HFFc6 (cell line): Measurements from ENCODE around the gene EPHA8. TPM values are rescaled to one million over a fixed set of nuclear protein-coding genes. Genes with fewer than 3 reads are reported as not detected.

Source experiments
- DNase-seq: peaks from one replicate; pipeline ENCODE4 v3.0.0-alpha.2; 2018
- H3K27ac Mint-ChIP-seq: 2 replicates; pipeline ENCODE4 v1.8.0; 2020; ENCODE audit warnings: mild to moderate bottlenecking, mixed read lengths
- H3K27me3 Mint-ChIP-seq: 2 replicates; pipeline ENCODE4 v1.8.0; 2021; ENCODE audit warnings: mild to moderate bottlenecking, moderate library complexity, mixed read lengths; ENCODE audit not compliant: insufficient read depth
- H3K36me3 Mint-ChIP-seq: 2 replicates; pipeline ENCODE4 v1.8.0; 2021; ENCODE audit warnings: low read depth, mixed read lengths
- H3K4me1 Mint-ChIP-seq: 2 replicates; pipeline ENCODE4 v1.8.0; 2020; ENCODE audit warnings: low read depth, mixed read lengths
- H3K4me3 Mint-ChIP-seq: 2 replicates; pipeline ENCODE4 v1.8.0; 2020; ENCODE audit warnings: mild to moderate bottlenecking, moderate library complexity, mixed read lengths
- H3K9me3 Mint-ChIP-seq: 2 replicates; pipeline ENCODE4 v1.8.0; 2020; ENCODE audit warnings: mild to moderate bottlenecking, mixed read lengths
- total RNA-seq, 6 experiments: library from RNA; stranded (reverse); fragmentation: NEBNext Ultra II Directional; extraction: Animal tissue kit (Norgen Biotek cat#: 25700); gene quantifications; 2 replicates in 1 of 6; 3 replicates in 5 of 6; pipeline ENCODE4 v1.2.3, GENCODE V29; 2021
- TF ChIP-seq, protein P1 (sequence below): fragments of 200-600 bp; sonication (generic); IDR thresholded peaks from 2 replicates; pipeline ENCODE4 v1.5.0; 2021; ENCODE audit warnings: antibody characterized with exemption, mild to moderate bottlenecking

The EPHA8 gene
- total RNA-seq, 6 experiments from 2014 or later, result not detected

DNA sequence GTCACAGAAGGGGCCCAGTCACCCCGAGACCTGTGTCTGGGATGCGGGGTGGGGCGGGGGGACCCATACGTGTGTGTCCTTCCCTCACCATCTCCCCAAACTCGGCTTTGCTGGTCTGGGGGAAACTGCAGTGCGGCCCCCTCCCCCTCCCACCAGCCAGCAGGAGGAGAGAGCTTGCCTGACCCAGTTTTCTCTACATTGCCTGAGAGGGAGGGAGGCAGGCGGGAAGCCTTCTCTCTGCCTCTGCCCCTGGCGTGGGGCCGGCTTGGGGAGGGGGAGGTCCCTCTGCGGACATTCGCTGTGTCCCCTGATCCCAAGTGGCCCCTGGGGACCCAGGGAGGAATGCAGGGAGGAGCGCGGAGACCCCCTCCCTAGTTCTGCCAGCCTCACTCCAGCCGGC lies 3.9 kb downstream of the EPHA8 start:
- Mint-ChIP-seq H3K27ac (no peak overlapping the region), H3K9me3 (no peaks in the 10 kb centered on the region), H3K4me1 (no peaks in the 10 kb centered on the region), H3K4me3 (no peak overlapping the region), H3K36me3 (no peaks in the 10 kb centered on the region), H3K27me3 (peaks cover 36% of the 10 kb centered on the region)
- TF ChIP-seq, protein P1, sequence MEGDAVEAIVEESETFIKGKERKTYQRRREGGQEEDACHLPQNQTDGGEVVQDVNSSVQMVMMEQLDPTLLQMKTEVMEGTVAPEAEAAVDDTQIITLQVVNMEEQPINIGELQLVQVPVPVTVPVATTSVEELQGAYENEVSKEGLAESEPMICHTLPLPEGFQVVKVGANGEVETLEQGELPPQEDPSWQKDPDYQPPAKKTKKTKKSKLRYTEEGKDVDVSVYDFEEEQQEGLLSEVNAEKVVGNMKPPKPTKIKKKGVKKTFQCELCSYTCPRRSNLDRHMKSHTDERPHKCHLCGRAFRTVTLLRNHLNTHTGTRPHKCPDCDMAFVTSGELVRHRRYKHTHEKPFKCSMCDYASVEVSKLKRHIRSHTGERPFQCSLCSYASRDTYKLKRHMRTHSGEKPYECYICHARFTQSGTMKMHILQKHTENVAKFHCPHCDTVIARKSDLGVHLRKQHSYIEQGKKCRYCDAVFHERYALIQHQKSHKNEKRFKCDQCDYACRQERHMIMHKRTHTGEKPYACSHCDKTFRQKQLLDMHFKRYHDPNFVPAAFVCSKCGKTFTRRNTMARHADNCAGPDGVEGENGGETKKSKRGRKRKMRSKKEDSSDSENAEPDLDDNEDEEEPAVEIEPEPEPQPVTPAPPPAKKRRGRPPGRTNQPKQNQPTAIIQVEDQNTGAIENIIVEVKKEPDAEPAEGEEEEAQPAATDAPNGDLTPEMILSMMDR, result no peak
- DNase-seq, result no peak

DNA sequence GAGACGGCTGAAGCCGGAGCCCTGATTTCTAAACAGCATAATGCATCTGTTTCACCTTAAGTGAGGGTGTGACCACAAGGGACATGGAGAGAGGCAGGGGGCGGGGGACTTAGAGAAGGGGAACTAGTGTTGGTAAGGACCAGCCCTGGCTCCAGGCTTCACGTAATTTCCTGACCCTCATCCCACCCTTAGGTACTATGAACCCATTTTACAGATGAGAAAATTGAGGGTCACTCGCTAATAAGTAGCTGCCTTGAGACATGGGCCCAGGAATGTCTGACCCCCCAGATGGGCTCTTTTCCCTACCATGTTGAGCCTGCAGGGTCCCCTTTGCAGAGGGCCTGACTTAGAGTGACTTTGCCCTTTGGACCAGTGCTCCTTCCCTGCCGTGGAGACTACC lies 4.7 kb downstream of the EPHA8 start:
- Mint-ChIP-seq H3K4me3 (no peak overlapping the region), H3K27ac (no peak overlapping the region), H3K36me3 (no peaks in the 10 kb centered on the region), H3K27me3 (peaks cover 36% of the 10 kb centered on the region), H3K9me3 (no peaks in the 10 kb centered on the region), H3K4me1 (no peaks in the 10 kb centered on the region)
- DNase-seq, result no peak
- TF ChIP-seq, protein P1, result no peak

DNA sequence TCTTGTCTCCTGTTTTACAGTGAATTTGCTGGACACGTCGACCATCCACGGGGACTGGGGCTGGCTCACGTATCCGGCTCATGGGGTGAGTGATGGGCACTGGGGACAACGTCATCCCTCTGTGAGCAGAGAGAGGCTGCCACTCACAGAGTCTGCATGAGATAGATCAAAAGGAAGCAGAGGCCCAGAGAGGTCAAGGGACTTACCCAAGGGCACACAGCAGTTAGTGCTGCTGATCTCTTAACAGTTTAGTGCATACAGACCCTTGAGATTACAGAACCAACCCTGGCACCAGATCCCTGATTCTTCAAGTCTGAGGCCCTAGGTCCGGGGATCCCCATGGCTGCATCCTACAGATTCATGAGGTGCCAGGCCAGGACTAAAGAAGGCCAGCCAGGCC lies 6.0 kb downstream of the EPHA8 start:
- no peak for DNase-seq
- Mint-ChIP-seq H3K4me1 (no peaks in the 10 kb centered on the region), H3K27me3 (peaks cover 35% of the 10 kb centered on the region), H3K4me3 (no peak overlapping the region), H3K36me3 (no peaks in the 10 kb centered on the region), H3K27ac (no peak overlapping the region), H3K9me3 (no peaks in the 10 kb centered on the region)
- TF ChIP-seq, protein P1, result no peak

DNA sequence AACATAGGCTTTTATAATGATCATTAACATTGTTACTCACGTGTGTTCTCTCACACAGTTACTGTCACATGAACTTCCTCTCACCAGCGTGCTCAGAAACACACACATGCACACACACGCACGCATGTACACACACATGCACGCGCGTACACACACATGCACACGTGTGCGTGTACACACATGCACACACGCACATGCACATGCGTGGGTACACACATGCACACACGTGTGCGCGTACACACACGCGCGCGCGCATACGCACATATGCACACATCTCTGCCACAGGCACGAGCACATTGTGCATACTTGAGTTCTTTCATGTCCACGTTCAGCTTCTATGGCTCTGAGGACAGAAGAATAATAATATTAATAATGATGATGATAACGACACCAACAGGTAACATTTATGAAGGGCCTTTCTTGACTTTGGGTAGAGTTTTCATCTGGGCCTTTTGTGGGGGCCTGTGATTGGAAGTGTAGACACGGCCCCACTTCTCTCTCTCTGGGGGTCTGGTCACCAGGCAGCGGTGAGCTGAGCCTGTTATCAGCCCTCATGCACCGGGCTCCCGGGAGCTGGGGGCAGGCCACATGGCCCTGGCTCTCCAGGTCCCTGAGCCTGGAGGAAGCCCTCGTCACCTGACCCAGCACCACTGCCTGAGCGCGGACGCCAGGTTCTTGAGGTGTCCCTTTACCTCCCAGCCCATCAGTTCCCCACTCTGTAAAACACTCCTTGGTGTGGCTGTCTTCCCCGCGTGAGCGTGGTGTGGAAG lies 7.0 kb downstream of the EPHA8 start:
- Mint-ChIP-seq H3K36me3 (no peaks in the 10 kb centered on the region), H3K4me3 (no peak overlapping the region), H3K9me3 (no peaks in the 10 kb centered on the region), H3K27ac (no peak overlapping the region), H3K4me1 (no peaks in the 10 kb centered on the region), H3K27me3 (peaks cover 36% of the 10 kb centered on the region)
- DNase-seq, result no peak
- TF ChIP-seq, protein P1, result no peak

DNA sequence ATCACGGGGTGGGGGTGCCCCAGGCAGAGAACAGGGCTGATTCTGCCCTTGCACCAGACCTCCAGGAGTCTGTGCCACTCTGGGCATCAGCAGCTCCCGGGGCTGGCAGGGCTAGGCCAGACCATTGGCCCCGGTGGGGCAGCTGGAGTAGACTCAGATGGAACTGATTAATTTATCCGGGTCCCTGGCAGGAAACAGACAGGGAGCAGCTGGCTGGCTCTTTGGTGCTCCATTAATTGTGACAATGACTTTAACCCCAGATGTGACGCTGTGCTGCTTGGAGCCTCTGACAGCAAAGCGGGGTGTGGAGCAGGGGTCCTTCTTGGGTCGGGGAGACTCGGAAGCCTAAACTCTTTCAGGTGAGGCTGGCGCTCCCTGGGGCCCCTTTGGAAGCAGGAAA lies 9.5 kb downstream of the EPHA8 start:
- Mint-ChIP-seq H3K9me3 (peaks cover 16% of the 10 kb centered on the region), H3K36me3 (peaks cover 7% of the 10 kb centered on the region; the same call in 1 of the 2 replicates), H3K27ac (no peak overlapping the region), H3K4me1 (no peaks in the 10 kb centered on the region), H3K4me3 (no peak overlapping the region), H3K27me3 (peaks cover 34% of the 10 kb centered on the region)
- no peak for DNase-seq
- TF ChIP-seq, protein P1, result no peak
